GM10266 (cell line): ENCODE results near the gene RUNDC3A.

Experiments
- DNase-seq: peaks from one replicate; pipeline ENCODE4 v3.0.0; 2012; ENCODE audit errors: extremely low spot score
- TF ChIP-seq, protein P1 (sequence below): IDR thresholded peaks from 2 replicates; pipeline ENCODE4 v1.5.1; 2012; ENCODE audit warnings: mild to moderate bottlenecking, low read depth; ENCODE audit not compliant: control insufficient read depth, insufficient read depth; ENCODE audit errors: missing control alignments

Gene RUNDC3A

GRCh38 chr17:44353672-44354331 is 45.4 kb downstream of the RUNDC3A start:
- TF ChIP-seq, protein P1, sequence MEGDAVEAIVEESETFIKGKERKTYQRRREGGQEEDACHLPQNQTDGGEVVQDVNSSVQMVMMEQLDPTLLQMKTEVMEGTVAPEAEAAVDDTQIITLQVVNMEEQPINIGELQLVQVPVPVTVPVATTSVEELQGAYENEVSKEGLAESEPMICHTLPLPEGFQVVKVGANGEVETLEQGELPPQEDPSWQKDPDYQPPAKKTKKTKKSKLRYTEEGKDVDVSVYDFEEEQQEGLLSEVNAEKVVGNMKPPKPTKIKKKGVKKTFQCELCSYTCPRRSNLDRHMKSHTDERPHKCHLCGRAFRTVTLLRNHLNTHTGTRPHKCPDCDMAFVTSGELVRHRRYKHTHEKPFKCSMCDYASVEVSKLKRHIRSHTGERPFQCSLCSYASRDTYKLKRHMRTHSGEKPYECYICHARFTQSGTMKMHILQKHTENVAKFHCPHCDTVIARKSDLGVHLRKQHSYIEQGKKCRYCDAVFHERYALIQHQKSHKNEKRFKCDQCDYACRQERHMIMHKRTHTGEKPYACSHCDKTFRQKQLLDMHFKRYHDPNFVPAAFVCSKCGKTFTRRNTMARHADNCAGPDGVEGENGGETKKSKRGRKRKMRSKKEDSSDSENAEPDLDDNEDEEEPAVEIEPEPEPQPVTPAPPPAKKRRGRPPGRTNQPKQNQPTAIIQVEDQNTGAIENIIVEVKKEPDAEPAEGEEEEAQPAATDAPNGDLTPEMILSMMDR: no peak
- peak; percentile 72 for DNase-seq

DNA sequence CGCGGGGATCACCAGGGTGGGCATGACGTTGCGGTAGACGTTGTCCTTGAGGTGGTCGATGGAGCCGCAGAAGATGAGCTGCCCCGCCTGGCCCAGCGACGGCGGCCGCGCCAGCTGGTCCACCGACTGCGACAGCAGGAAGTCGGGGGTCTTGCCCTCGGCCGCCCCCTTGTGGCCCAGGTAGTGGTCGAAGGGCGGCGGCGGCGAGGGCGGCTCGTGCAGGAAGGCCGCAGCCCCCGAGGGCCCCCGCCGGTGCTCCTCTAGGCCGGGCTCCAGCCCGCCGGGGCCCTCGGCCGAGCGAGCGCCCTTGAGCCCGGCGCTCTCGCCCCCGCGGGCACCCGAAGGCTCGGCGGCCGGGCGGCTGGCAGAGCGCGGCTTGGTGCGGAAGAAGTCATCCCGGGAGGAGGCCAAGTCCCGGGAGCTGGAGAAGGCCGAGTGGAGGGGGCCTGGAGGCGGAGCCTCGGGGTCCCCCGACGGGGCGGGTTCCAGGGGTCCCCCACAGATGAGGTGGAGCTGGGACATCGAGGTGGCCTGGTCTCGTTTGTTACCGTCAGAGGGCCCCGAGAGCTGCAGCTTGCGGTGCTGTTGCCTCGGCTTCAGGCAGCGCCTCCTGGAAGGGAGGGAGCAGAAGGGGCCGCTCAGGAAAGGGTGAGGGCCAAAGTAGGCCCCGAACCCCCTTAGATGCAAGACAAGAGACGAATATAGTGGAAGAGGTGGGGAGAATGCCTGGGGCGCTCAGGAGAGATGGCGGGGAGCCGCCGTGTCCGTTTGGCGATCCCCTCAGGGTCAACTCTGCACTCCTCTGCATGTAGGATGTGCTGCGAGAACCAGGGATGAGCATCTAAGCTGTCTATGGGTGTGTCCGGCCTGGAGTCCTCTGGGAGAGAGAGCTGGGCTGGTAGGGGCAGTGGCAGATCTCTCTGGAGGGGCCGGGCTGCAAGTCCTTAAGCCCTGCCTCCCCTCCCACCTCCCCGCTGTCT is 46.5 kb downstream of the RUNDC3A start:
- DNase-seq: peak; percentile 92
- TF ChIP-seq, protein P1: peak; percentile 67

- TF ChIP-seq, protein P1: no peak
- peak; percentile 43 for DNase-seq
These were observed 47.3 kb downstream of the RUNDC3A start for GRCh38 chr17:44355642-44356099.

GRCh38 chr17:44356241-44356640 is 47.8 kb downstream of the RUNDC3A start:
- DNase-seq: no peak
- TF ChIP-seq, protein P1: no peak

- TF ChIP-seq, protein P1: no peak
- no peak for DNase-seq
These were observed 49.7 kb downstream of the RUNDC3A start for GRCh38 chr17:44358066-44358465.

DNA sequence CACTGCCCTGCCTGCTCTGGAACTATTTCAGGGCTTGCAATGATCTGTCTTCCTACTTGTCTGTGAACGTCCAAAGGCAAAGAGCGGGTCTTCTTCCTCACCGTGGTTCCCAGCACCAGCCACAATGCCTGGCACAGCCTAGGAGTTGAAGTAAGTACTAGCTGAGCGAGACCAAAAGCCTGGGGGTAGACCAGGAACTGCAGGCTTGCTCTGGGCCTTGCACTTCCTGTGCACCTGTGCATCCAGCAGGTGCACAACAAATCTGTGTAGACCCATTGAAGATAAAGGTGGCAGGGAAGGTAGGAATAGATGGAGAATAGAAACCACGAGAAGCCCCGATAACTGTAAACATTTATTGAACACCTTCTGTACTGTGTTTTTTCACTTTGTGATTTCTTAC is 50.6 kb downstream of the RUNDC3A start:
- TF ChIP-seq, protein P1: no peak
- no peak for DNase-seq
